ENCODE results near the gene GALNT5.

- TF ChIP-seq CTCF (conservative IDR thresholded peaks at IDR 0.05; ENCODE audit: low read depth, low read length) (no peak), EZH2 (IDR thresholded peaks at IDR 0.05; ENCODE audit: borderline replicate concordance, low read depth, low read length, poor library complexity, severe bottlenecking) (no peak)
Measured at GRCh38 chr2:157220502-157220901, 37.0 kb upstream of the GALNT5 start.

All from A673 (cell line).